Peyer's patch (tissue), 4 donors: Measurements from ENCODE around the gene TRHDE. TPM values are rescaled to one million over a fixed set of nuclear protein-coding genes. Genes with fewer than 3 reads are reported as not detected.

Source experiments
- DNase-seq, 3 donors: peaks; one replicate each; pipeline ENCODE4 v3.0.0-alpha.2; 2017 to 2019
- H3K27ac ChIP-seq, 4 donors: fragments of 200-600 bp; sonication (generic); one replicate each; pipeline ENCODE4 v1.5.1; 2016 to 2019
- H3K27me3 ChIP-seq, 2 donors: fragments of 200-600 bp; sonication (generic); one replicate each; pipeline ENCODE4 v1.5.1; 2019
- H3K36me3 ChIP-seq, 3 donors: fragments of 200-600 bp; sonication (generic); one replicate each; pipeline ENCODE4 v1.5.1; 2016 to 2019
- H3K4me1 ChIP-seq, 4 donors: fragments of 200-600 bp; sonication (generic); one replicate each; pipeline ENCODE4 v1.5.1; 2016 to 2019
- H3K4me3 ChIP-seq, 4 donors: fragments of 200-600 bp; sonication (generic); 1 replicate in 3 of 4; 2 replicates in 1 of 4; pipeline ENCODE4 v1.5.1; 2016 to 2019; ENCODE audit warnings: mild to moderate bottlenecking in 1 of 4
- H3K9me3 ChIP-seq, 4 donors: fragments of 200-600 bp; sonication (generic); one replicate each; pipeline ENCODE4 v1.5.1; 2016 to 2019; ENCODE audit warnings: mild to moderate bottlenecking in 1 of 4
- CTCF ChIP-seq, 6 experiments: fragments of 450-650 bp in 4 of 6; fragments of 200-600 bp in 2 of 6; sonication (generic) in 1 of 6; IDR thresholded peaks; one replicate each; pipeline ENCODE4 v1.5.1; 2017 to 2019; ENCODE audit warnings: antibody characterized with exemption in 6 of 6, mild to moderate bottlenecking in 3 of 6, moderate library complexity in 1 of 6
- POLR2A ChIP-seq, 2 donors: fragments of 450-650 bp; IDR thresholded peaks; one replicate each; pipeline ENCODE4 v1.5.1; 2017; ENCODE audit warnings: antibody characterized with exemption in 2 of 2, mild to moderate bottlenecking in 2 of 2, moderate library complexity in 2 of 2
- total RNA-seq, 4 donors: library from RNA; depleted of rRNA; stranded (reverse); fragments of >200 nt; gene quantifications; one replicate each; pipeline ENCODE4 v1.1.0, GENCODE V29; 2016

The TRHDE gene
- total RNA-seq, 4 donors from 2014 or later = 3.3 to 23.8 (median 15.2) TPM

DNA sequence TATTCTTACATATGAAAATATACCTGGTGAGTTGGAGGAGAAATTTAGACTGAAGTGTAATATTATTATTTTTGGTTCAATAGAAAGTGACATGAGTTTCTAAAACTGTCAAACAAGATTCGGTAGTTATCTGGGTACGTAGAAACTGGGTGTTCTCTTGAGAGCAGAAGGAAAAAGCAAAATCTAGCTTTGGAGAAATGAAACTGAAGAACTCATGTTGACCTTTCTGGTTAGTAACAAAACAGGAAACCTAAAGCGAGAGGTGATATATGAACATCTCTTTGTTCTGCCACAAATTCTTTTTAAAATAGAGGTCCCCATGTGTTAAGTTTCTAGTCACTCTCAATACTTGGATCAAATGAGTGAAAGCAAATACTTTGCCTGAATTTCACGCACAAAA is 401.7 kb downstream of the TRHDE start:
- Histone ChIP-seq H3K9me3 (no peaks in the 10 kb centered on the region), H3K4me3 (no peak overlapping the region), H3K4me1 (no peaks in the 10 kb centered on the region), H3K36me3 (no peaks in the 10 kb centered on the region), H3K27ac (peak overlapping the region in 1 of 4 donors; percentile 9), H3K27me3 (no peaks in the 10 kb centered on the region)
- no peak for TF ChIP-seq POLR2A (IDR thresholded peaks at IDR 0.05)
- no peak for TF ChIP-seq CTCF (IDR thresholded peaks at IDR 0.05)
- no peak for DNase-seq

DNA sequence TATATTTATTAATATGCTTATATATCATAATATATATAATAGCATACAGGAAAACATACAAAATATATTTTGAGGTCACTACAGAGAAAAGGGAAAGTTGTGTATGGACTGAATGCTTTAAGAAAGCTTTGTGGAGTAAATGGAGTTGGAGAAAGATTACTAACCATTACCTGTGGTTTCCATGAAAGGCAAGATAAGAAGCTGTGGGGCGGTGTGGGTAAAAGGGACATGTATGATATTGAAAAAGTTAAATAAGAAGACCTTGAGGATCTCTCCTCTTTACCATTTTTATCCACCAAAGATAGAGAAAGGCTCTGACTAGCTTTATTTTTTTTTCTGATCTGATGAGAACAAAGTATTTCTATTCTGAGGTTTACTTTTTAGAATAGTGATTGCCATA is 404.4 kb downstream of the TRHDE start:
- DNase-seq = no peak
- Histone ChIP-seq H3K27ac (no peak overlapping the region), H3K4me3 (no peak overlapping the region), H3K4me1 (no peaks in the 10 kb centered on the region), H3K9me3 (no peaks in the 10 kb centered on the region), H3K36me3 (no peaks in the 10 kb centered on the region), H3K27me3 (no peaks in the 10 kb centered on the region)
- no peak for TF ChIP-seq CTCF (IDR thresholded peaks at IDR 0.05)
- no peak for TF ChIP-seq POLR2A (IDR thresholded peaks at IDR 0.05)

- DNase-seq = no peak
- Histone ChIP-seq H3K9me3 (no peaks in the 10 kb centered on the region), H3K36me3 (no peaks in the 10 kb centered on the region), H3K27me3 (no peaks in the 10 kb centered on the region), H3K27ac (no peak overlapping the region), H3K4me1 (no peaks in the 10 kb centered on the region), H3K4me3 (no peak overlapping the region)
- TF ChIP-seq CTCF (IDR thresholded peaks at IDR 0.05) (no peak), POLR2A (IDR thresholded peaks at IDR 0.05) (no peak)
Observed at GRCh38 chr12:72677139-72677538, 405.0 kb downstream of the TRHDE start.

DNA sequence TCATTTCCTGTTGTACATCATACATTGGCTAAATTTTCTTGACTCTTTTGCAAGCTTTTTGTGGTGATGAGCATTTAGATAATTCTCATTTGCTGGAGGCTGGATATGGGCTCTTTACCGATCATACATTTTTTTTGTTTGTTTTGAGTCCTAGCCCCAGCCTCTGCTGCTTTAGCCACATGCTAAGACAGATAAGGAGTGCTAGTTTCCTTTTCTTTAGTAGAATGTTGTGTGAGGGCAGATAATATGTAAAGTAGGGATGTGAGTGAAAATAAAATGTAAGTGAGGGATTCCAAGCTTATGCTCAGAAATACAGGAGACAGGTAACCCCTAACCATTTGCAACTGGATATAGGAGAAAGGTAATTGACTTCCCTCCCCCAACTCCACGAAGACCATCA is 405.7 kb downstream of the TRHDE start:
- Histone ChIP-seq H3K4me1 (no peaks in the 10 kb centered on the region), H3K9me3 (no peaks in the 10 kb centered on the region), H3K27ac (no peak overlapping the region), H3K4me3 (no peak overlapping the region), H3K36me3 (no peaks in the 10 kb centered on the region), H3K27me3 (no peaks in the 10 kb centered on the region)
- no peak for DNase-seq
- TF ChIP-seq POLR2A (IDR thresholded peaks at IDR 0.05) (no peak), CTCF (IDR thresholded peaks at IDR 0.05) (no peak)

DNA sequence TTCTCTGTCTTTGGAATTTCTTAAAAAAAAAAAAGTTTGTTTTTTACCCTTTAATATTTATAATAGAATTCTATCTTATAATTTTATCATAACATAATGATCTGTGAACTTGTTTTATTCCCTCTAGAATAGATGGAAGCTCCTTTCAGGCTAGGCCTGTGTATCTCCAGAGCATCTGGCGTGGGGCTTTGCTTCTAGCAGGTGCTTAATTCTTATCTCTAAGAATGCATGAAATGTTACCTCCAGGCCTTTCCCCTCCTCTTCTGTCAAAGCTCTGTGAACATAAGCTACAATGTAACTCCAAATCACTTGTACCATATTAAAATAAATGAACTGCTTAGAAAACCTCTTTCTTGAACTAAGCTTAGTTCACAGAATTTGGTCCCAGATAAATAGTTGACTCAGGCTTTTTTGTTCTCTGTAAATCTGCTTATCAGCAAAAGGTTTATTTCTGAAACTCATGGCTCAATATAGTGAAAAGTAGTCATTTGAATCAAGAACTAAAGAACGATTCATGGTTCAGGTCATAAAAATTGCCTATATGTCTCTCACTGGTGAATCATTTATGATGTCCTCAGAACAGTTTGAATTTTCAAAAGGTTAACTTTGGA is 407.1 kb downstream of the TRHDE start:
- H3K36me3 ChIP-seq = no peaks in the 10 kb centered on the region
- H3K27me3 ChIP-seq = no peaks in the 10 kb centered on the region
- no peak overlapping the region for H3K4me3 ChIP-seq
- no peaks in the 10 kb centered on the region for H3K4me1 ChIP-seq
- DNase-seq = no peak
- H3K9me3 ChIP-seq = no peaks in the 10 kb centered on the region
- TF ChIP-seq POLR2A (IDR thresholded peaks at IDR 0.05) = no peak
- TF ChIP-seq CTCF (IDR thresholded peaks at IDR 0.05) = no peak
- H3K27ac ChIP-seq = no peak overlapping the region

DNA sequence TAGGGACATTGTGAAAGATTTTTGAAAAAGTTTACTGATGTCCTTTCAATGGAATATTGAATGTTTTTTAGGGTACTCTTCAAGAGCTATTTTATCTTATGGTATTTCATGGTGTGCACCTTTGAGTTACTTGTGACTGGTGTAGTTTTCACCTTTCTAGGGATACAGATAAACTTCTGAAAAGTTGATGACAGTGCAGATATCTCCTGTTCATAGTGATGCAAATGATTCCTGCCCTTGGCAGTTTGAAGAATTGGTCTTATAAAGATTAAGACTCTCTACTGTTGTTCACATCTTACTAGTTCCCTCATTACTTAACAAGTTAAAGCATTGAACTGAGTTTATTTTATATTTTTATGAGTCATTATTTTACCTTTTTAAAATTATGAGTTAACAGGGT is 408.9 kb downstream of the TRHDE start:
- Histone ChIP-seq H3K9me3 (no peaks in the 10 kb centered on the region), H3K27me3 (no peaks in the 10 kb centered on the region), H3K4me1 (no peaks in the 10 kb centered on the region), H3K27ac (no peak overlapping the region), H3K4me3 (no peak overlapping the region), H3K36me3 (no peaks in the 10 kb centered on the region)
- TF ChIP-seq POLR2A (IDR thresholded peaks at IDR 0.05) (no peak), CTCF (IDR thresholded peaks at IDR 0.05) (no peak)
- DNase-seq = no peak
